Left lung (tissue), 10 donors: ENCODE measurements around the gene MLH3. TPM values are rescaled to one million over a fixed set of nuclear protein-coding genes. Genes with fewer than 3 reads are reported as not detected.

Experiments used
- ATAC-seq: fragments of 200-7000 bp; cut with Tn5 transposase; one replicate; pipeline ENCODE4 v1.9.1; 2020; ENCODE audit warnings: moderate library complexity
- DNase-seq, 4 donors: peaks; one replicate each; pipeline ENCODE4 v3.0.0-alpha.2; 2013 to 2020
- H3K27ac ChIP-seq, 2 donors: fragments of 200-600 bp; sonication (generic) in 1 of 2; one replicate each; pipeline versions ENCODE4 v1.5.0 to v1.8.0; 2020 to 2021
- H3K27me3 ChIP-seq, 2 donors: fragments of 200-600 bp; sonication (generic) in 1 of 2; one replicate each; pipeline versions ENCODE4 v1.5.0 to v1.8.0; 2020 to 2021
- H3K36me3 ChIP-seq, 2 donors: fragments of 200-600 bp; sonication (generic) in 1 of 2; one replicate each; pipeline versions ENCODE4 v1.5.0 to v1.8.0; 2020 to 2021
- H3K4me1 ChIP-seq, 2 donors: fragments of 200-600 bp; one replicate each; pipeline ENCODE4 v1.8.0; 2021
- H3K4me3 ChIP-seq, 2 donors: fragments of 200-600 bp; sonication (generic) in 1 of 2; one replicate each; pipeline versions ENCODE4 v1.5.0 to v1.8.0; 2020 to 2021; ENCODE audit warnings: mild to moderate bottlenecking in 1 of 2
- H3K9me3 ChIP-seq, 2 donors: fragments of 200-600 bp; sonication (generic) in 1 of 2; one replicate each; pipeline versions ENCODE4 v1.5.0 to v1.8.0; 2020 to 2021
- CTCF ChIP-seq, 2 donors: fragments of 200-600 bp; sonication (generic) in 1 of 2; IDR thresholded peaks; one replicate each; pipeline versions ENCODE4 v1.5.0 to v1.8.0; 2021; ENCODE audit warnings: antibody characterized with exemption in 2 of 2
- intact Hi-C, 2 donors: fragments of 100-400 bp; cut with DNase I; formaldehyde crosslinking; loops; one replicate each; pipeline versions ENCODE4 v1.11.2 to v1.14.2; 2022
- polyA plus RNA-seq, 6 donors: library from polyadenylated mRNA; unstranded; fragments of 120-200 nt; gene quantifications; one replicate each; pipeline ENCODE4 v1.2.1, GENCODE V29; 2013; ENCODE audit not compliant: insufficient read length in 6 of 6
- total RNA-seq, 2 donors: library from RNA; stranded (reverse); fragmentation: NEBNext Ultra II Directional; extraction: Animal tissue kit (Norgen Biotek cat#: 25700); gene quantifications; one replicate each; pipeline ENCODE4 v1.2.1, GENCODE V29; 2021
- donor health status: DM: no; HTN: yes; CAD: no.
- donor health status: DM: no; HTN: no; CAD: no.

The MLH3 gene
- total and polyA plus RNA-seq, 8 donors = 24.7 to 48.3 (median 39.9) TPM

- Histone ChIP-seq H3K36me3 (peaks cover 0 to 83% of the 10 kb centered on the region in 2 donors), H3K27me3 (no peaks in the 10 kb centered on the region), H3K9me3 (no peaks in the 10 kb centered on the region), H3K4me3 (no peak overlapping the region), H3K4me1 (no peaks in the 10 kb centered on the region), H3K27ac (no peak overlapping the region)
- intact Hi-C loops = no loop called here
- ATAC-seq = no peak
- TF ChIP-seq CTCF (IDR thresholded peaks at IDR 0.05) = no peak
- no peak for DNase-seq
Observed at GRCh38 chr14:75010472-75011093, 40.7 kb downstream of the MLH3 start.

- H3K9me3 ChIP-seq = no peaks in the 10 kb centered on the region
- H3K4me1 ChIP-seq = peaks cover under 1 to 8% of the 10 kb centered on the region in 2 donors
- no peak for TF ChIP-seq CTCF (IDR thresholded peaks at IDR 0.05)
- no peak overlapping the region for H3K27ac ChIP-seq
- ATAC-seq = no peak
- no peak for DNase-seq
- no peaks in the 10 kb centered on the region for H3K27me3 ChIP-seq
- peaks cover 0 to 78% of the 10 kb centered on the region in 2 donors for H3K36me3 ChIP-seq
- intact Hi-C loops = no loop called here
- no peak overlapping the region for H3K4me3 ChIP-seq
Observed at GRCh38 chr14:75009176-75009575, 42.1 kb downstream of the MLH3 start.

- intact Hi-C loops = no loop called here
- no peak for TF ChIP-seq CTCF (IDR thresholded peaks at IDR 0.05)
Observed at GRCh38 chr14:75005357-75005756, 45.9 kb downstream of the MLH3 start.

GRCh38 chr14:75003250-75004027 lies 47.8 kb downstream of the MLH3 start:
- Histone ChIP-seq H3K4me1 (peaks cover 10 to 23% of the 10 kb centered on the region in 2 donors), H3K4me3 (peak overlapping the region; percentile 92 to 94), H3K27me3 (no peaks in the 10 kb centered on the region), H3K9me3 (no peaks in the 10 kb centered on the region), H3K27ac (peak overlapping the region; percentile 86 to 88), H3K36me3 (peaks cover 0 to 37% of the 10 kb centered on the region in 2 donors)
- ATAC-seq = no peak
- intact Hi-C loops = no loop called here
- no peak for TF ChIP-seq CTCF (IDR thresholded peaks at IDR 0.05)
- DNase-seq = no peak

More at GRCh38 chr14:75005357-75005756, 45.9 kb downstream of the MLH3 start:
- Histone ChIP-seq H3K27me3 (no peaks in the 10 kb centered on the region), H3K4me3 (no peak overlapping the region), H3K4me1 (peaks cover 10 to 23% of the 10 kb centered on the region in 2 donors), H3K9me3 (no peaks in the 10 kb centered on the region), H3K27ac (no peak overlapping the region), H3K36me3 (peaks cover 0 to 57% of the 10 kb centered on the region in 2 donors)
- DNase-seq (no peak), ATAC-seq (no peak)
